Parathyroid adenoma (tissue), 2 donors: ENCODE data around the gene MROH2B.

Experiments
- H2AFZ ChIP-seq: fragments of 300-600 bp; sonication (generic); one replicate; pipeline ENCODE4 v1.7.0; 2017; ENCODE audit warnings: antibody characterized with exemption, mild to moderate bottlenecking
- H3K27ac ChIP-seq: fragments of 300-600 bp; sonication (generic); one replicate; pipeline ENCODE4 v1.7.0; 2017
- H3K27me3 ChIP-seq: fragments of 300-600 bp; sonication (generic); one replicate; pipeline ENCODE4 v1.7.0; 2017; ENCODE audit warnings: low read length; ENCODE audit not compliant: control insufficient read depth, insufficient read depth
- H3K36me3 ChIP-seq: fragments of 300-600 bp; sonication (generic); one replicate; pipeline ENCODE4 v1.7.0; 2017; ENCODE audit warnings: low read length; ENCODE audit not compliant: control insufficient read depth, insufficient read depth
- H3K4me1 ChIP-seq: fragments of 300-600 bp; sonication (generic); one replicate; pipeline ENCODE4 v1.7.0; 2017; ENCODE audit warnings: control low read depth
- H3K4me2 ChIP-seq: fragments of 300-600 bp; sonication (generic); one replicate; pipeline ENCODE4 v1.7.0; 2017; ENCODE audit warnings: low read length
- H3K4me3 ChIP-seq: fragments of 300-600 bp; sonication (generic); one replicate; pipeline ENCODE4 v1.7.0; 2017; ENCODE audit warnings: low read depth, low read length
- H3K79me2 ChIP-seq: fragments of 300-600 bp; sonication (generic); one replicate; pipeline ENCODE4 v1.7.0; 2017; ENCODE audit warnings: control low read depth
- H3K9ac ChIP-seq: fragments of 300-600 bp; sonication (generic); one replicate; pipeline ENCODE4 v1.7.0; 2017; ENCODE audit warnings: mild to moderate bottlenecking
- H3K9me3 ChIP-seq: fragments of 300-600 bp; sonication (generic); one replicate; pipeline ENCODE4 v1.7.0; 2017; ENCODE audit warnings: low read length; ENCODE audit not compliant: control insufficient read depth
- TF ChIP-seq, protein P1 (sequence below): fragments of 300-600 bp; sonication (generic); IDR thresholded peaks from one replicate; pipeline ENCODE4 v1.7.0; 2017; ENCODE audit warnings: antibody characterized with exemption, mild to moderate bottlenecking
- donor health status: primary hyperparathyroidism.

MROH2B gene

DNA sequence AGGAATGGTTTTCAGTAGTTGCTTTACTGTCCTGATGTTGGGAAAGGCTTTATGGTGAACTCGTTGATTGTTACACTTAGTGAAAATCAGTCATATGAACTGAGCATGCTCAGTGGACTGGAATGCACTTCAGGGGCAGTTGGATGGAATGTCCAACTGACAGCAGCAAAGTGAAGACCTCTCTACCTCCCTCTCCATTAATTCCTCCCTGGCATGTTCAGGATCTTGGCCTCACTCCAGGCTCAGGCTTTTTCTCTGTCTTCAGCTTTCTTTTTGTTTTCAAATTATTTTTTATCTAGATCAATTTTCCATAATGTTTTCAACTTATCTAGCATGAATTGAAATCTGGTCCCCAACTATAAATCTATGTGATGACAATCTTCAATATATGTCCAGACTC is at the start of gene MROH2B:
Gene MROH2B (minus strand): TSS at position 101 of the 400 bp plus-strand sequence. CDS start 490 bp downstream, outside the sequence.
- Histone ChIP-seq H3K27me3 (no peaks in the 10 kb centered on the region), H3K4me1 (no peaks in the 10 kb centered on the region), H3K4me2 (no peak within 1 kb of the TSS), H3K36me3 (no peaks in the 10 kb centered on the region), H3K9me3 (no peaks in the 10 kb centered on the region), H3K79me2 (no peaks in the 10 kb centered on the region), H3K27ac (no peak within 1 kb of the TSS), H3K4me3 (no peak within 1 kb of the TSS), H2AFZ (no peak within 1 kb of the TSS), H3K9ac (no peak within 1 kb of the TSS)
- TF ChIP-seq, protein P1, sequence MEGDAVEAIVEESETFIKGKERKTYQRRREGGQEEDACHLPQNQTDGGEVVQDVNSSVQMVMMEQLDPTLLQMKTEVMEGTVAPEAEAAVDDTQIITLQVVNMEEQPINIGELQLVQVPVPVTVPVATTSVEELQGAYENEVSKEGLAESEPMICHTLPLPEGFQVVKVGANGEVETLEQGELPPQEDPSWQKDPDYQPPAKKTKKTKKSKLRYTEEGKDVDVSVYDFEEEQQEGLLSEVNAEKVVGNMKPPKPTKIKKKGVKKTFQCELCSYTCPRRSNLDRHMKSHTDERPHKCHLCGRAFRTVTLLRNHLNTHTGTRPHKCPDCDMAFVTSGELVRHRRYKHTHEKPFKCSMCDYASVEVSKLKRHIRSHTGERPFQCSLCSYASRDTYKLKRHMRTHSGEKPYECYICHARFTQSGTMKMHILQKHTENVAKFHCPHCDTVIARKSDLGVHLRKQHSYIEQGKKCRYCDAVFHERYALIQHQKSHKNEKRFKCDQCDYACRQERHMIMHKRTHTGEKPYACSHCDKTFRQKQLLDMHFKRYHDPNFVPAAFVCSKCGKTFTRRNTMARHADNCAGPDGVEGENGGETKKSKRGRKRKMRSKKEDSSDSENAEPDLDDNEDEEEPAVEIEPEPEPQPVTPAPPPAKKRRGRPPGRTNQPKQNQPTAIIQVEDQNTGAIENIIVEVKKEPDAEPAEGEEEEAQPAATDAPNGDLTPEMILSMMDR = no peak

GRCh38 chr5:41120600-41120999 is 49.5 kb upstream of the MROH2B start:
- no peak overlapping the region for H3K4me3 ChIP-seq
- no peak overlapping the region for H2AFZ ChIP-seq
- TF ChIP-seq, protein P1 = no peak
- no peaks in the 10 kb centered on the region for H3K36me3 ChIP-seq
- no peak overlapping the region for H3K9ac ChIP-seq
- no peaks in the 10 kb centered on the region for H3K9me3 ChIP-seq
- no peak overlapping the region for H3K4me2 ChIP-seq
- no peaks in the 10 kb centered on the region for H3K4me1 ChIP-seq
- H3K79me2 ChIP-seq = no peaks in the 10 kb centered on the region
- no peaks in the 10 kb centered on the region for H3K27me3 ChIP-seq
- H3K27ac ChIP-seq = no peak overlapping the region

DNA sequence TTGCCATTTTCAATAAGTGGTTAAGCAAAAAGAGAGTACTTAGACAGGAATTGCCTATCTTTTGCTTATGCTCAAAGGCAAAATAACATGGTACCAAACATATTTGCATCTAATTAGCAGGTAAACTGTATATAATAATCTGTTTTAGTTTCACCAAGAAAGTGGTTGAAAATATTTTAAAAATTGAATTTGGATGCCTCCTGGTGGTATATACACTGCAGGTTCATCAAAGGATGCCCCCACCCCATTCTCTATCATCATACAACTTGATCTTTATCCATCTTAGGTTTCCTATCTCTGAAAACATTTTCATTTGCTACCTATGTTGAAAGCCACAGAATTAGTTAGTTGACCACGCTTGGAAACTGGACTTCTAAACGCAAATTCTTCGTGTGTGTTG is 47.0 kb upstream of the MROH2B start:
- H3K9me3 ChIP-seq = no peaks in the 10 kb centered on the region
- H3K4me3 ChIP-seq = no peak overlapping the region
- TF ChIP-seq, protein P1 = peak; percentile 18
- H3K79me2 ChIP-seq = no peaks in the 10 kb centered on the region
- H2AFZ ChIP-seq = no peak overlapping the region
- H3K4me1 ChIP-seq = peaks cover 5% of the 10 kb centered on the region
- H3K9ac ChIP-seq = no peak overlapping the region
- H3K4me2 ChIP-seq = no peak overlapping the region
- no peak overlapping the region for H3K27ac ChIP-seq
- no peaks in the 10 kb centered on the region for H3K27me3 ChIP-seq
- no peaks in the 10 kb centered on the region for H3K36me3 ChIP-seq

GRCh38 chr5:41115281-41115680 is 44.1 kb upstream of the MROH2B start:
- Histone ChIP-seq H3K27ac (no peak overlapping the region), H3K9ac (no peak overlapping the region), H3K27me3 (no peaks in the 10 kb centered on the region)

More at GRCh38 chr5:41115281-41115680, 44.1 kb upstream of the MROH2B start:
- Histone ChIP-seq H3K4me1 (peaks cover 5% of the 10 kb centered on the region), H3K9me3 (no peaks in the 10 kb centered on the region), H3K79me2 (no peaks in the 10 kb centered on the region), H2AFZ (no peak overlapping the region), H3K36me3 (no peaks in the 10 kb centered on the region), H3K4me3 (no peak overlapping the region), H3K4me2 (no peak overlapping the region)
- TF ChIP-seq, protein P1 = no peak
